ENCODE results near the gene BARX1.

The BARX1 gene

DNA sequence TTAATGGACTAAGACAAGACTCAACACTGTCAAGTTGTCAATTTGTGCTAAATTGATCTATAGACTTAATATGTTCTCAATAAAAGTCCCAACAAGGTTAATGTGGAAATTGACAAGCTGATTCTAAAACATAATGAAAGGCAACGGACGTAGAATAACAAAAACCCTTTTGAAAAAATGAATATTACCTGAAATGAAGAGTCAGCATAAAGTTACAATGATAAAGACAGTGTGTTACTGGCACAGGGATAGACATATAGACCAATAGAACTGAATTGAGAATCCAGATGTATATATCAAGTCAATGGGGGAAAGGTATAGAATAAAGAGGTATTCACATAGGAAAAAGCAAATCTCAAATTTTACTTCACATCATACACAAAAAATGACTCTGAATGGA lies 37.7 kb upstream of the BARX1 start:
- POLR2A ChIA-PET: no interaction called here

GRCh38 chr9:93990448-93990847 lies 35.3 kb upstream of the BARX1 start:
- DNase-seq (ENCODE audit: extremely low spot score): no peak
- ChIA-PET POLR2A (no interaction called here), CTCF (no interaction called here)
- TF ChIP-seq CTCF (IDR thresholded peaks at IDR 0.05; ENCODE audit: control extremely low read depth, extremely low read depth, low read depth, missing control alignments): no peak

More for the DNA sequence above, 37.7 kb upstream of the BARX1 start:
- no peak for TF ChIP-seq CTCF (IDR thresholded peaks at IDR 0.05; ENCODE audit: control extremely low read depth, extremely low read depth, low read depth, missing control alignments)
- CTCF ChIA-PET: interaction anchor here (1.5 kb wide), 1 partner anchor 12 kb away, joined by 4 read pairs; no protein-coding TSS in a partner anchor
- DNase-seq (ENCODE audit: extremely low spot score): no peak

- no peak for TF ChIP-seq CTCF (IDR thresholded peaks at IDR 0.05; ENCODE audit: control extremely low read depth, extremely low read depth, low read depth, missing control alignments)
- no peak for DNase-seq (ENCODE audit: extremely low spot score)
- CTCF ChIA-PET: no interaction called here
Measured at GRCh38 chr9:93988056-93988455, 32.9 kb upstream of the BARX1 start.

GRCh38 chr9:93984860-93985259 lies 29.7 kb upstream of the BARX1 start:
- CTCF ChIA-PET: interaction anchor here (1.0 kb wide), 1 partner anchor 29 kb away, joined by 4 read pairs; no protein-coding TSS in a partner anchor
- no peak for DNase-seq (ENCODE audit: extremely low spot score)
- POLR2A ChIA-PET: no interaction called here
- no peak for TF ChIP-seq CTCF (IDR thresholded peaks at IDR 0.05; ENCODE audit: control extremely low read depth, extremely low read depth, low read depth, missing control alignments)

More at GRCh38 chr9:93988056-93988455, 32.9 kb upstream of the BARX1 start:
- POLR2A ChIA-PET: no interaction called here

GRCh38 chr9:93983875-93984274 lies 28.7 kb upstream of the BARX1 start:
- no peak for TF ChIP-seq CTCF (IDR thresholded peaks at IDR 0.05; ENCODE audit: control extremely low read depth, extremely low read depth, low read depth, missing control alignments)
- CTCF ChIA-PET: no interaction called here

GRCh38 chr9:93979721-93980120 lies 24.6 kb upstream of the BARX1 start:
- ChIA-PET POLR2A (no interaction called here), CTCF (no interaction called here)
- no peak for DNase-seq (ENCODE audit: extremely low spot score)
- no peak for TF ChIP-seq CTCF (IDR thresholded peaks at IDR 0.05; ENCODE audit: control extremely low read depth, extremely low read depth, low read depth, missing control alignments)

More at GRCh38 chr9:93983875-93984274, 28.7 kb upstream of the BARX1 start:
- POLR2A ChIA-PET: no interaction called here
- no peak for DNase-seq (ENCODE audit: extremely low spot score)

- ChIA-PET CTCF (interaction anchor here (1.2 to 3.0 kb wide), 2 partner anchors 15 to 244 kb away, joined by 3 to 11 read pairs; no protein-coding TSS in a partner anchor), POLR2A (no interaction called here)
- no peak for DNase-seq (ENCODE audit: extremely low spot score)
- no peak for TF ChIP-seq CTCF (IDR thresholded peaks at IDR 0.05; ENCODE audit: control extremely low read depth, extremely low read depth, low read depth, missing control alignments)
Measured at GRCh38 chr9:93978551-93978950, 23.4 kb upstream of the BARX1 start.

All from GM10248 (cell line).